T-helper 1 cell treated with Interleukin-12 subunit alpha and Interleukin-12 subunit beta and Interleukin-4 antibody, amounts not matched to agents 30 ng/mL and 1 ng/mL, for 36 hours (primary cell): Measurements from ENCODE around the gene GLYATL3. TPM values are rescaled to one million over a fixed set of nuclear protein-coding genes. Genes with fewer than 3 reads are reported as not detected.

ENCODE experiments used
- total RNA-seq: library from RNA; stranded (reverse); gene quantifications from 2 replicates; pipeline ENCODE4 v1.2.3, GENCODE V29; 2022

GLYATL3 gene
- total RNA-seq, 1 donor from 2014 or later = not detected

Other genes with a start within 250 kb of the GLYATL3 start
- 14.0 and 15.0 TPM in 2 replicates for gene MMUT, start 36.7 kb upstream of the GLYATL3 start, total RNA-seq
- 11.9 and 13.7 TPM in 2 replicates for gene CENPQ, start 36.6 kb upstream of the GLYATL3 start, total RNA-seq
- not detected in 2 replicates for gene C6orf141, start 50.7 kb downstream of the GLYATL3 start, total RNA-seq
- not detected in 2 replicates for gene RHAG, start 136.9 kb downstream of the GLYATL3 start, total RNA-seq
- not detected in 2 replicates for gene CRISP2, start 213.6 kb downstream of the GLYATL3 start, total RNA-seq
- not detected in 2 replicates for gene CRISP3, start 244.5 kb downstream of the GLYATL3 start, total RNA-seq